ENCODE results near the gene BRD1.

DNA sequence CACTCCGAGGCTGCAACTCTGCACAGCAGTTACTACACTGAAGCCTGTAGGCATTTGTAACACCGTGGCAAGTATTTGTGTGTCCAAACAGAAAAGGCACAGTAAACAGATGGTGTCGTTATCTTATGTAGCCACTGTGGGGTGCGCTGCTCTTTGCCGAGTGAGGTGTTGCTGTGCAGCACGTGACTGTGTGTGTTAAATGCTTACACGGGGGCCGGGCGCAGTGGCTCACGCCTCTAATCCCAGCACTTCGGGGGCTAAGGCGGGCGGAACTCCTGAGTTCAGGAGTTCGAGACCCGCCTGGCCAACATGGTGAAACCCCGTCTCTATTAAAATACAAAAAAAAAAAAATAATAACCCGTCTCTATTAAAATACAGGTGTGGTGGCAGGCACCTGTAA lies 37.5 kb upstream of the BRD1 start:
- TF ChIP-seq, protein P1, sequence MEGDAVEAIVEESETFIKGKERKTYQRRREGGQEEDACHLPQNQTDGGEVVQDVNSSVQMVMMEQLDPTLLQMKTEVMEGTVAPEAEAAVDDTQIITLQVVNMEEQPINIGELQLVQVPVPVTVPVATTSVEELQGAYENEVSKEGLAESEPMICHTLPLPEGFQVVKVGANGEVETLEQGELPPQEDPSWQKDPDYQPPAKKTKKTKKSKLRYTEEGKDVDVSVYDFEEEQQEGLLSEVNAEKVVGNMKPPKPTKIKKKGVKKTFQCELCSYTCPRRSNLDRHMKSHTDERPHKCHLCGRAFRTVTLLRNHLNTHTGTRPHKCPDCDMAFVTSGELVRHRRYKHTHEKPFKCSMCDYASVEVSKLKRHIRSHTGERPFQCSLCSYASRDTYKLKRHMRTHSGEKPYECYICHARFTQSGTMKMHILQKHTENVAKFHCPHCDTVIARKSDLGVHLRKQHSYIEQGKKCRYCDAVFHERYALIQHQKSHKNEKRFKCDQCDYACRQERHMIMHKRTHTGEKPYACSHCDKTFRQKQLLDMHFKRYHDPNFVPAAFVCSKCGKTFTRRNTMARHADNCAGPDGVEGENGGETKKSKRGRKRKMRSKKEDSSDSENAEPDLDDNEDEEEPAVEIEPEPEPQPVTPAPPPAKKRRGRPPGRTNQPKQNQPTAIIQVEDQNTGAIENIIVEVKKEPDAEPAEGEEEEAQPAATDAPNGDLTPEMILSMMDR (IDR thresholded peaks at IDR 0.05; ENCODE audit: low read depth, low read length, poor library complexity, severe bottlenecking), result no peak
- no peak for TF ChIP-seq EZH2phosphoT487 (IDR thresholded peaks at IDR 0.05; ENCODE audit: borderline replicate concordance, low read length)

All from DOHH2 (cell line).